ACC112 (cell line): ENCODE measurements around the gene PPP2R3B.

Experiments
- H2AFZ ChIP-seq: fragments of 200-600 bp; sonication (generic); one replicate; pipeline ENCODE4 v1.6.0; 2017; ENCODE audit warnings: antibody characterized with exemption, low read length; ENCODE audit not compliant: unreplicated experiment
- H3K27ac ChIP-seq: fragments of 200-600 bp; sonication (generic); 2 replicates; pipeline ENCODE4 v1.5.1; 2014; ENCODE audit warnings: low read depth, mild to moderate bottlenecking, antibody characterized with exemption, low read length, moderate library complexity
- H3K27me3 ChIP-seq: fragments of 200-600 bp; sonication (generic); 2 replicates; pipeline ENCODE4 v1.6.1; 2014; ENCODE audit warnings: mild to moderate bottlenecking, antibody characterized with exemption, low read length, moderate library complexity, mixed read lengths; ENCODE audit not compliant: insufficient read depth
- H3K36me3 ChIP-seq: fragments of 200-600 bp; sonication (generic); 2 replicates; pipeline ENCODE4 v1.6.1; 2016; ENCODE audit warnings: mild to moderate bottlenecking, antibody characterized with exemption, low read length, moderate library complexity, mixed read lengths; ENCODE audit not compliant: insufficient read depth
- H3K4me1 ChIP-seq: fragments of 200-600 bp; sonication (generic); one replicate; pipeline ENCODE4 v1.6.1; 2016; ENCODE audit warnings: low read length, mixed read lengths; ENCODE audit not compliant: insufficient read depth, unreplicated experiment, control insufficient read depth
- H3K4me3 ChIP-seq: fragments of 200-600 bp; sonication (generic); 2 replicates; pipeline ENCODE4 v1.5.1; 2014; ENCODE audit warnings: mild to moderate bottlenecking, low read depth, low read length
- H3K79me2 ChIP-seq: fragments of 200-600 bp; sonication (generic); one replicate; pipeline ENCODE4 v1.6.0; 2016; ENCODE audit warnings: low read length; ENCODE audit not compliant: control insufficient read depth, unreplicated experiment, insufficient read depth

The PPP2R3B gene

GRCh38 chrX:344371-344901, 42.3 kb downstream of the PPP2R3B start:
- Histone ChIP-seq H3K27me3 (no peaks in the 10 kb centered on the region), H3K4me3 (no peak overlapping the region), H3K36me3 (peaks cover 37% of the 10 kb centered on the region)

GRCh38 chrX:341541-342101, 45.1 kb downstream of the PPP2R3B start:
- H3K36me3 ChIP-seq: peaks cover 49% of the 10 kb centered on the region
- H3K79me2 ChIP-seq: no peaks in the 10 kb centered on the region
- no peaks in the 10 kb centered on the region for H3K4me1 ChIP-seq
- H3K4me3 ChIP-seq: no peak overlapping the region
- no peak overlapping the region for H3K27ac ChIP-seq
- no peaks in the 10 kb centered on the region for H3K27me3 ChIP-seq
- H2AFZ ChIP-seq: no peak overlapping the region

More at GRCh38 chrX:344371-344901, 42.3 kb downstream of the PPP2R3B start:
- Histone ChIP-seq H3K27ac (no peak overlapping the region), H3K79me2 (no peaks in the 10 kb centered on the region), H3K4me1 (no peaks in the 10 kb centered on the region), H2AFZ (no peak overlapping the region)

- H3K79me2 ChIP-seq: no peaks in the 10 kb centered on the region
- no peak overlapping the region for H2AFZ ChIP-seq
- H3K27me3 ChIP-seq: no peaks in the 10 kb centered on the region
- no peaks in the 10 kb centered on the region for H3K4me1 ChIP-seq
- peaks cover 54% of the 10 kb centered on the region for H3K36me3 ChIP-seq
- no peak overlapping the region for H3K27ac ChIP-seq
- H3K4me3 ChIP-seq: no peak overlapping the region
These were observed 45.9 kb downstream of the PPP2R3B start for GRCh38 chrX:340641-341423.

- Histone ChIP-seq H3K4me1 (no peaks in the 10 kb centered on the region), H3K4me3 (no peak overlapping the region), H3K36me3 (peaks cover 55% of the 10 kb centered on the region), H3K79me2 (no peaks in the 10 kb centered on the region), H3K27me3 (no peaks in the 10 kb centered on the region), H3K27ac (no peak overlapping the region), H2AFZ (no peak overlapping the region)
These were observed 46.6 kb downstream of the PPP2R3B start for GRCh38 chrX:340121-340520.

- Histone ChIP-seq H2AFZ (no peak overlapping the region), H3K27me3 (no peaks in the 10 kb centered on the region), H3K4me3 (no peak overlapping the region), H3K27ac (no peak overlapping the region), H3K79me2 (no peaks in the 10 kb centered on the region), H3K4me1 (no peaks in the 10 kb centered on the region), H3K36me3 (peaks cover 52% of the 10 kb centered on the region; the same call in 1 of the 2 replicates)
These were observed 47.8 kb downstream of the PPP2R3B start for GRCh38 chrX:338836-339400.

GRCh38 chrX:338281-338835, 48.3 kb downstream of the PPP2R3B start:
- no peak overlapping the region for H2AFZ ChIP-seq
- H3K4me3 ChIP-seq: no peak overlapping the region
- H3K79me2 ChIP-seq: no peaks in the 10 kb centered on the region
- H3K4me1 ChIP-seq: no peaks in the 10 kb centered on the region
- H3K27me3 ChIP-seq: no peaks in the 10 kb centered on the region
- no peak overlapping the region for H3K27ac ChIP-seq
- H3K36me3 ChIP-seq: peaks cover 52% of the 10 kb centered on the region; the same call in 1 of the 2 replicates

GRCh38 chrX:337331-337831, 49.3 kb downstream of the PPP2R3B start:
- H3K36me3 ChIP-seq: peaks cover 52% of the 10 kb centered on the region; the same call in 1 of the 2 replicates
- no peak overlapping the region for H3K4me3 ChIP-seq
- no peaks in the 10 kb centered on the region for H3K27me3 ChIP-seq
- H3K79me2 ChIP-seq: no peaks in the 10 kb centered on the region
- H3K4me1 ChIP-seq: no peaks in the 10 kb centered on the region
- H3K27ac ChIP-seq: no peak overlapping the region
- no peak overlapping the region for H2AFZ ChIP-seq

GRCh38 chrX:336227-336626, 50.5 kb downstream of the PPP2R3B start:
- H3K27me3 ChIP-seq: peaks cover 1% of the 10 kb centered on the region; the same call in 1 of the 2 replicates

GRCh38 chrX:335758-336155, 51.0 kb downstream of the PPP2R3B start:
- Histone ChIP-seq H3K36me3 (peaks cover 41% of the 10 kb centered on the region; the same call in 1 of the 2 replicates), H3K79me2 (no peaks in the 10 kb centered on the region), H3K27ac (no peak overlapping the region), H2AFZ (no peak overlapping the region), H3K4me3 (no peak overlapping the region), H3K27me3 (peaks cover 6% of the 10 kb centered on the region; the same call in 1 of the 2 replicates), H3K4me1 (peaks cover 13% of the 10 kb centered on the region)

More at GRCh38 chrX:336227-336626, 50.5 kb downstream of the PPP2R3B start:
- peaks cover 44% of the 10 kb centered on the region; the same call in 1 of the 2 replicates for H3K36me3 ChIP-seq
- H3K4me3 ChIP-seq: no peak overlapping the region
- H3K27ac ChIP-seq: no peak overlapping the region
- peaks cover 8% of the 10 kb centered on the region for H3K4me1 ChIP-seq
- no peak overlapping the region for H2AFZ ChIP-seq
- no peaks in the 10 kb centered on the region for H3K79me2 ChIP-seq

GRCh38 chrX:334971-335757, 51.5 kb downstream of the PPP2R3B start:
- Histone ChIP-seq H2AFZ (no peak overlapping the region), H3K4me3 (no peak overlapping the region), H3K27ac (no peak overlapping the region), H3K79me2 (no peaks in the 10 kb centered on the region), H3K27me3 (peaks cover 12% of the 10 kb centered on the region; the same call in 1 of the 2 replicates), H3K4me1 (peaks cover 13% of the 10 kb centered on the region), H3K36me3 (peaks cover 38% of the 10 kb centered on the region; the same call in 1 of the 2 replicates)
